SKM-1 treated with dmso at 0.1 percent for 144 hours (cell line): ENCODE measurements around the gene STPG1.

Source experiments
- DNase-seq: peaks from one replicate; lab custom pipeline; 2025; ENCODE audit not compliant: unreplicated experiment; lab: John Stamatoyannopoulos, UW

The STPG1 gene

GRCh38 chr1:24347159-24347934 is 66.2 kb downstream of the STPG1 start:
- no peak for DNase-seq

GRCh38 chr1:24345334-24345733 is 68.2 kb downstream of the STPG1 start:
- no peak for DNase-seq

- no peak for DNase-seq
Observed at GRCh38 chr1:24344090-24344742, 69.4 kb downstream of the STPG1 start.

GRCh38 chr1:24343412-24344089 is 70.0 kb downstream of the STPG1 start:
- DNase-seq: no peak

- DNase-seq: no peak
Observed at GRCh38 chr1:24341260-24341659, 72.3 kb downstream of the STPG1 start.

GRCh38 chr1:24340770-24341169 is 72.8 kb downstream of the STPG1 start:
- no peak for DNase-seq

- no peak for DNase-seq
Observed at GRCh38 chr1:24339996-24340395, 73.6 kb downstream of the STPG1 start.

- no peak for DNase-seq
Observed at GRCh38 chr1:24338447-24338846, 75.1 kb downstream of the STPG1 start.

GRCh38 chr1:24337455-24337854 is 76.1 kb downstream of the STPG1 start:
- DNase-seq: no peak

GRCh38 chr1:24336075-24336474 is 77.5 kb downstream of the STPG1 start:
- no peak for DNase-seq

- no peak for DNase-seq
Observed at GRCh38 chr1:24331961-24332673, 81.5 kb downstream of the STPG1 start.

- no peak for DNase-seq
Observed at GRCh38 chr1:24329797-24330543, 83.6 kb downstream of the STPG1 start.

- DNase-seq: no peak
Observed at GRCh38 chr1:24329331-24329730, 84.3 kb downstream of the STPG1 start.

GRCh38 chr1:24327891-24328290 is 85.7 kb downstream of the STPG1 start:
- DNase-seq: no peak

GRCh38 chr1:24327486-24327885 is 86.1 kb downstream of the STPG1 start:
- DNase-seq: no peak

- no peak for DNase-seq
Observed at GRCh38 chr1:24325587-24326449, 87.8 kb downstream of the STPG1 start.

- DNase-seq: no peak
Observed at GRCh38 chr1:24324903-24325302, 88.7 kb downstream of the STPG1 start.

- DNase-seq: no peak
Observed at GRCh38 chr1:24323281-24323680, 90.3 kb downstream of the STPG1 start.

- no peak for DNase-seq
Observed at GRCh38 chr1:24322470-24323177, 91.0 kb downstream of the STPG1 start.
